HepG2 (cell line): ENCODE measurements around the gene POP7. TPM values are rescaled to one million over a fixed set of nuclear protein-coding genes. Genes with fewer than 3 reads are reported as not detected.
A peak's percentile ranks its signal among the peaks of the same experiment; 100 is the strongest.

Experiments
- E2F5 ChIP-seq: sonication (generic); formaldehyde crosslinking; conservative IDR thresholded peaks from 2 replicates; pipeline ENCODE4 v1.4.0; 2020; ENCODE audit warnings: missing genetic modification reagents
- FOSL2 ChIP-seq: sonication (generic); formaldehyde crosslinking; IDR thresholded peaks from 2 replicates; pipeline ENCODE4 v1.4.0; 2020; ENCODE audit warnings: missing genetic modification reagents
- FOXP4 ChIP-seq: sonication (generic); formaldehyde crosslinking; IDR thresholded peaks from 2 replicates; pipeline ENCODE4 v1.4.0; 2020; ENCODE audit warnings: missing genetic modification reagents
- IRF9 ChIP-seq: sonication (generic); formaldehyde crosslinking; IDR thresholded peaks from 2 replicates; pipeline ENCODE4 v1.8.0; 2022; ENCODE audit warnings: missing genetic modification reagents, mild to moderate bottlenecking, borderline replicate concordance
- LBX2 ChIP-seq: sonication (generic); formaldehyde crosslinking; IDR thresholded peaks from 2 replicates; pipeline ENCODE4 v1.5.0; 2020; ENCODE audit warnings: missing genetic modification reagents, mild to moderate bottlenecking, borderline replicate concordance
- NKX3-1 ChIP-seq: sonication (generic); formaldehyde crosslinking; IDR thresholded peaks from 2 replicates; pipeline ENCODE4 v1.5.0; 2020; ENCODE audit warnings: missing genetic modification reagents
- NONO ChIP-seq, 2 experiments: fragments of 450-650 bp in 1 of 2; sonication (generic) in 1 of 2; formaldehyde crosslinking in 1 of 2; IDR thresholded peaks in 1 of 2; conservative IDR thresholded peaks in 1 of 2; 2 replicates each; pipeline versions ENCODE4 v1.6.1 to v1.8.0; 2017 to 2022; ENCODE audit warnings: mild to moderate bottlenecking in 1 of 2, missing genetic modification reagents in 1 of 2, moderate library complexity in 1 of 2
- NR2F6 ChIP-seq, 2 experiments: IDR thresholded peaks; 2 replicates each; pipeline ENCODE4 v1.6.1; 2016; ENCODE audit warnings: antibody characterized with exemption in 1 of 2, mild to moderate bottlenecking in 1 of 2
- SIX1 ChIP-seq: sonication (generic); formaldehyde crosslinking; IDR thresholded peaks from 2 replicates; pipeline ENCODE4 v1.4.0; 2020; ENCODE audit warnings: missing genetic modification reagents, borderline replicate concordance
- TFDP2 ChIP-seq: sonication (generic); formaldehyde crosslinking; IDR thresholded peaks from 2 replicates; pipeline ENCODE4 v1.4.0; 2020; ENCODE audit warnings: missing genetic modification reagents
- TFE3 ChIP-seq: IDR thresholded peaks from 2 replicates; pipeline ENCODE4 v1.6.1; 2016
- ZFY ChIP-seq: sonication (generic); formaldehyde crosslinking; IDR thresholded peaks from 2 replicates; pipeline ENCODE4 v1.4.0; 2020; ENCODE audit warnings: missing genetic modification reagents
- ZNF335 ChIP-seq: sonication (generic); formaldehyde crosslinking; IDR thresholded peaks from 2 replicates; pipeline ENCODE4 v1.4.0; 2020; ENCODE audit warnings: missing genetic modification reagents
- ZNF687 ChIP-seq: sonication (generic); formaldehyde crosslinking; IDR thresholded peaks from 2 replicates; pipeline ENCODE4 v1.5.1; 2020; ENCODE audit warnings: mild to moderate bottlenecking, missing genetic modification reagents, moderate library complexity
- ZNF883 ChIP-seq: sonication (generic); formaldehyde crosslinking; IDR thresholded peaks from 2 replicates; pipeline ENCODE4 v1.5.1; 2020; ENCODE audit warnings: mild to moderate bottlenecking, missing genetic modification reagents; ENCODE audit errors: not compliant biosample characterization
- ZSCAN25 ChIP-seq: sonication (generic); formaldehyde crosslinking; IDR thresholded peaks from 2 replicates; pipeline ENCODE4 v1.8.0; 2022; ENCODE audit warnings: mild to moderate bottlenecking, missing genetic modification reagents
- polyA plus RNA-seq, 8 experiments: library from polyadenylated mRNA; depleted of rRNA in 3 of 8; stranded (reverse) in 7 of 8; unstranded in 1 of 8; fragments of >200 nt; fragmentation: Illumina TruSeq in 4 of 8; extraction: Trizol in 4 of 8; gene quantifications; 2 replicates each; pipeline versions ENCODE4 v1.2.1 to v1.2.3, GENCODE V29; 2011 to 2016; ENCODE audit warnings: low read depth in 4 of 8, missing spikeins in 1 of 8, mixed read lengths in 1 of 8; ENCODE audit not compliant: insufficient read depth in 1 of 8
- total RNA-seq, 5 experiments: library from RNA; depleted of rRNA; stranded (reverse); fragments of >200 nt; fragmentation: Illumina TruSeq; extraction: Trizol; gene quantifications; 2 replicates each; pipeline ENCODE4 v1.2.3, GENCODE V29; 2016; ENCODE audit warnings: low read depth in 1 of 5

The POP7 gene
- total and polyA plus RNA-seq, 2 of the 13 experiments (the other 11 are each of a cell fraction or from before 2014, with no cell fraction given) = 63.9 to 91.1 TPM

GRCh38 chr7:100723732-100724275 is 17.9 kb downstream of the POP7 start (continued):
- TF ChIP-seq ZNF687 (CRISPR knock-in tag) = peak; percentile 99
- no peak for TF ChIP-seq LBX2
- peak; percentile 74 for TF ChIP-seq FOXP4 (CRISPR knock-in tag)
- TF ChIP-seq ZFY (CRISPR knock-in tag) = peak; percentile 64; the same call in 1 of the 2 replicates
- TF ChIP-seq TFE3 (CRISPR knock-in tag) = peak; percentile 49
- no peak for TF ChIP-seq NKX3-1 (CRISPR knock-in tag)
- no peak; the same call in none of the 2 replicates for TF ChIP-seq ZSCAN25 (CRISPR knock-in tag)
- TF ChIP-seq IRF9 (CRISPR knock-in tag) = 0 out of 2 replicates have a peak, but pooled peaks have one; percentile 13
- TF ChIP-seq ZNF883 (CRISPR knock-in tag) = peak; percentile 83
- peak; percentile 66; the same call in 1 of the 2 replicates for TF ChIP-seq ZNF335 (CRISPR knock-in tag)
- TF ChIP-seq NR2F6 (IDR thresholded peaks at IDR 0.05) = peak; percentile 98
- TF ChIP-seq NR2F6 (CRISPR knock-in tag; IDR thresholded peaks at IDR 0.05) = peak; percentile 99
- no peak for TF ChIP-seq E2F5 (CRISPR knock-in tag)
- no peak for TF ChIP-seq SIX1
- TF ChIP-seq TFDP2 (CRISPR knock-in tag) = peak; percentile 36; the same call in 1 of the 2 replicates
- TF ChIP-seq NONO (IDR thresholded peaks at IDR 0.05) = no peak
- peak; percentile 85 for TF ChIP-seq NONO (CRISPR knock-in tag; conservative IDR thresholded peaks at IDR 0.05)
- TF ChIP-seq FOSL2 = 0 out of 2 replicates have a peak, but pooled peaks have one; percentile 18
